HG03558 (cell line): ENCODE results near the gene NR5A1.

Source experiments
- ATAC-seq: cut with Tn5 transposase; IDR thresholded peaks from one replicate; pipeline ENCODE4 v1.9.1; 2021; ENCODE audit warnings: moderate number of reproducible peaks; ENCODE audit not compliant: unreplicated experiment; ENCODE audit errors: extremely low read depth

The NR5A1 gene

GRCh38 chr9:124517600-124517999 lies 10.4 kb upstream of the NR5A1 start:
- ATAC-seq = no peak

DNA sequence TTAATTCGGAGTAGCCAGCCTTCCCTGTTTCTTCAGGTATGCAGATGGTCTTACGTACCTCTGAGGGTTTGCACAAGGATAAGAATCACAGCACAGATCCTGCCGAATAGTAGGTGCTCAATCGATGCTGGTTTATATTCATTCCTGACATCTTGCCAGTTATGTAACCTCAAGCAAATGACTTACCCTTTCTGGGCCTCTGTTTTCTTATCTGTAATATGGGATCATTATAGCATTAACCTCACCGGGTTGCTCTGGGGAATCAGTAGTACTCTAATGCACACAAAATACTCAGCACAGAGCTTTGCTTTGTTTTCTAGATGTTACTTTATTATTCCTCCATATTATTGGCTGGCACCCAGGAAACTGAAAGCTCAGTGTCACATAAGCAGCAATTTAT lies 7.7 kb upstream of the NR5A1 start:
- ATAC-seq = no peak

- ATAC-seq = no peak
Measured at GRCh38 chr9:124514125-124514524, 6.9 kb upstream of the NR5A1 start.

- ATAC-seq = no peak
Measured at GRCh38 chr9:124513376-124513994, 6.3 kb upstream of the NR5A1 start.

- ATAC-seq = no peak
Measured at GRCh38 chr9:124512806-124513204, 5.6 kb upstream of the NR5A1 start.

DNA sequence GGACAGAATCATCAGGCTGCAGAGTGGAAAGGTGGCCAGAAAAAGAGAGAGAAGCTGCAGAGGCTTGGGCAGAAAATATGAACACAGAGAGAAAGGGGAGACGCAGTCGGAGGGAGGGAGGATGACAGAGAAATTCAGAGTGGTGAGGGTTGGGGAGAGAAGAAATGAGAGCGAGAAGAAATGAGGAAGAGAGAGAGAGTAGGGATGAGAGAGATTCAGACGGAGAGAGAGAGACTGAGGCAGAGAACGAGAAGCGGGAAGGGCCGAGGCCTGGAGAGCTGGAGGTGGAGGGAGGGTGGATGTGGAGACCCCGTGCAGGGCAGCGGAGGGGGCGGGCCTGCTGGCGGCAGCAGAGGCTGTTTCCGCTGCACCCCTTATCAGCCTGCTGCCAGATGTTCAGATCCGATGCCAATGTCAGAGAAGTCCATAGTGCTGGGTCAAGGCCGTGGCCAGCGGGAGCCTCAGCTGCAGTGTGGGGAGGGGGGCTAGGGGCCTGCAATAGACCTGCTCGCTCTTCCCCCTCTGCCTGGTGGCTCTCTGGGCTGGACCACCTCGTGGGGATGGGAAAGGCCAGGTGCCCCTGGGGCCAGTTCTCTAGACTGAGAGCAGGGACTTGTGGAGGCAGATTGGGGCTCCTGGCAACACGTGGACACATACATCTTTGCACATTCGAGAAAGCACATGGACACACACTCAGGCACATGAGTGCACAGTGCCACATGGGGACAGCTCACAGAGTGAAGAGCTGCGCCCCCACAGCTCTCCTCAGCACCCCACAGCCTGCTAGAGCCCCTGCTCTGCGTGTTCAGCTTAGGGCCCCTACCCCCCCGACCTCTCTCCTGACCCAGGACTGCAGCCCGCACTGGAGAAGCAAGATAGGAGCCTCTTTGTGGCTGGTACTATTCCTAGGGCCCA lies 4.9 kb upstream of the NR5A1 start:
- ATAC-seq = no peak

GRCh38 chr9:124511426-124511840 lies 4.2 kb upstream of the NR5A1 start:
- ATAC-seq = no peak

- no peak for ATAC-seq
Measured at GRCh38 chr9:124510650-124511425, 3.6 kb upstream of the NR5A1 start.

DNA sequence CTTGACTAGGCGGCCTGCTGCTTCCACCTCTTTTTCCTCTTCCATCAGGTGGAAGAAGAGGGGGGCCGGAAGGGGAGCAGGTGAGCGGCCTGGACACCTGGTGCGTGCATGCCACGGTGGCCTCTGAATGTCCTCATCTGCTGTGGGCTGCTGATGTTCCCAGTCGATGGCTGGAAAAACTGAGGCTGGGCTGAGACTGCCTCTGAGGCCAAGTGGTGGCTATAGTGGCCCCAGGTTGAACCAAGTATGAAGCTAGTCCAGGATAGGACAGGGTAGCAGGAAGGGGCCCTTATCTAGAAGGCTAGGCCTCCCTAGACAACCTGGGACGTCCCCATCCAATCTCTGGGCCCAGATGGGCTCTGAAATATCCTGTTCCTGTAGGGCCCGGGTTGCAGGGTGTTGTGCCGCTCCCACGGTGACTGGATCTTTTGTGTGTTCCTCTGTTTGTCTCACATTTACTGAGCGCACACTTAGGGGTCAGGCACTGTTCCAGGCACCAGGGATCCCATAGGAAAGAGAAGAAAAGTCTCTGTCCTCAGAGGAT lies 753 bp upstream of the NR5A1 start:
- ATAC-seq = no peak

GRCh38 chr9:124506433-124506832 lies 766 bp downstream of the NR5A1 start:
- ATAC-seq = no peak

DNA sequence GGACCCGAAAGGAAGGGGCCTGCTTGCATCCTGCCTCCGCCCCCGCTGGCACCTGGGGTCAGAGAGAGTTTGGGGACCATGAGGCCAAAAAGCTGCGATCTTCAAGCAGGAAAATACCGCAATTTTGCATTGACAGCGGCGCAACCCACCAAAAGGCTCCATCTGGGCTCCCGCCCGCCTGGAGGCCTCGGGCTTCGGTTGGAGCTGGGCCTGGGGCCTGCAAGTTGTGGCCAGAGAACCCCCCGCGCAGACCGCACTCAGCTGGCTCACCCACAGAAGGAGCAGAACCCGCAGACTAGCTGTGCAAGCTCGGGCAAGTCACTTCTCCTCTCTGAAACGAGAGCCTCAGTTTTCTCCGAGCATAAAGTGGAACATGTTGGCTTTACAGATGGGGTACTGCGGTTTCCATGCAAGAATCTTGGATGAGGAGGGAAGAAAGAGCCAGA lies 1.3 kb downstream of the NR5A1 start:
- no peak for ATAC-seq

DNA sequence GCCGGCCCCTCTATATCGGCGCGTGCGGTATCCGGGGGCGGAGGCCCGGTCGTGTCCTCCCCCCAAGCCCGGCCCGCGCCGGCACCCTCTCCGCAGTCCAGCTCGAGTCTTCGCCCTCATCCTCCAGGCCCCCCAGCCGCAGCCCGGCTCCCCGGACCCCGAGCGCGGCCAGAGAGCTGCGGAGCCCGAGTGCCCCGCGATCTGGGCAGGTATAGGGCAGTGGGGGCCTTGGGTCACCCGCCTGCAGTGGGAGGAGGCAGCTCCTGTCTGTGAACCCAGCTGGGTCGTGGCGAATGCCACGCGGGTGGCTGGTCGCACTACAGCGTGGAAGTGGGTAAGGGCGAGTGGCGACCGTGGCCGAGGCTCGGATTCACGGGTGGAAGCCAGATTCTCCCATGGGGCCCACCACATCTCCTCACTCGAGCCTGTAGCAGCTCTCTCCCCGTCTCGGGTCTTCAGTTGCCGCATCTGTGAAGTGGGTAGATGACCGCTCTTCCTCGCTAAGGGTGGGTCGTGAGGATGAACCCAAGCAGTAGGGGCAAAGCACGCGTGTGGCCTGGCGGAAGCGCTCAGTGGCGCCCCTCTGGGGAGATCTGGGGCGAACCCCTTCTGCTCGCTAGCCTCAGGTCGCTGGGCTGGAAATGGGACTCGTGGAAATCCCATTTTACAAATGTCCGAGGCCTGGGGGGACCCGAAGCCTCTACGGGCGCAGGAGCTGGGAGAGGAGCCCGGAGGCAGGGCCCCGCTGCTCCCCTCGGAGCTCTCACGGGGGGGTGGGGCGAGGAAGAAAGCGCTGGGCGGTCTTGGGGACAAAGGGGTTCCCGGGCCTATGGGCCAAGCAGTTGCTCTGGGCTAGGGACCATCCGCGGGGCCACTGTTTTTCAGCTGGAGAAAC lies 1.9 kb downstream of the NR5A1 start:
- ATAC-seq = no peak

- ATAC-seq = no peak
Measured at GRCh38 chr9:124504530-124505005, 2.6 kb downstream of the NR5A1 start.

GRCh38 chr9:124503713-124504529 lies 3.3 kb downstream of the NR5A1 start:
- no peak for ATAC-seq

GRCh38 chr9:124502711-124503702 lies 4.2 kb downstream of the NR5A1 start:
- no peak for ATAC-seq

DNA sequence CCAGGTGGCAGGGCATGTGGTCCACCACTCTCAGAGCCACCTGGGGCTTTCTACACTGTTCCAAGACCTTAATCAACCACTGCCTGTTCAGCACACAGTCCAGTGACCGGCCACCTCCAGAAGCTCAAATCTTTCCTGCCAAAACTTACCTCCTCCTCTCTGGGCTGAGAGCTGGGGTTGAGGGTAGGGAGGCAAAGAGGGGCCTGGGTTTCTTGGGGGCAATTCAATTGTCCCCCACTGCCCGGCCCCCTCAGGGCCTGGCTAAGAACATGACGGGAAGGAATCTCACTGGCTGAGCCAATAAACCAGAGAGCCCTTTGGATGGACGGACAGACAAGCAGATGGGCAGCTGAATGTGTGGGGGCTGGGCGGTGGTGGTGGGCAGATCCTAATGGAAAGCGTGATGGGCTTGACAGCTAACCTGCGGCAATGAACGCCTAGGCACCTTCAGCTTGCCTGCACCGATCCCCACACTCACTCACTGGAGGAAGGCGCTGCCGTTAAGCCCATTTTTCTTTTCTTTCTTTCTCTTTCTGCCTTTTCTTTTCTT lies 5.4 kb downstream of the NR5A1 start:
- no peak for ATAC-seq
